ENCODE data around the gene BABAM1.
"Not testable (repeated sequence)": the region's sequence is repeated elsewhere in the genome, so short reads cannot be mapped to it uniquely, and the experiment has no call there.

BABAM1 gene

DNA sequence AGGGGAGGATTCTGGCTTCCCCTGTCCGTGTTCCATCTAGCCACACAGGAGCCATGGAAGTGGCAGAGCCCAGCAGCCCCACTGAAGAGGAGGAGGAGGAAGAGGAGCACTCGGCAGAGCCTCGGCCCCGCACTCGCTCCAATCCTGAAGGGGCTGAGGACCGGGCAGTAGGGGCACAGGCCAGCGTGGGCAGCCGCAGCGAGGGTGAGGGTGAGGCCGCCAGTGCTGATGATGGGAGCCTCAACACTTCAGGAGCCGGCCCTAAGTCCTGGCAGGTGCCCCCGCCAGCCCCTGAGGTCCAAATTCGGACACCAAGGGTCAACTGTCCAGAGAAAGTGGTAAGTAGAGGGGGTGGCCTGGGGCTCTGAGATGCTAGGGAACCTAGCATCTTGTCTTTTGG lies 1.5 kb downstream of the BABAM1 start:
- DNase-seq: no peak

GRCh38 chr19:17274892-17275291 lies 7.6 kb downstream of the BABAM1 start:
- DNase-seq: not testable (repeated sequence)

DNA sequence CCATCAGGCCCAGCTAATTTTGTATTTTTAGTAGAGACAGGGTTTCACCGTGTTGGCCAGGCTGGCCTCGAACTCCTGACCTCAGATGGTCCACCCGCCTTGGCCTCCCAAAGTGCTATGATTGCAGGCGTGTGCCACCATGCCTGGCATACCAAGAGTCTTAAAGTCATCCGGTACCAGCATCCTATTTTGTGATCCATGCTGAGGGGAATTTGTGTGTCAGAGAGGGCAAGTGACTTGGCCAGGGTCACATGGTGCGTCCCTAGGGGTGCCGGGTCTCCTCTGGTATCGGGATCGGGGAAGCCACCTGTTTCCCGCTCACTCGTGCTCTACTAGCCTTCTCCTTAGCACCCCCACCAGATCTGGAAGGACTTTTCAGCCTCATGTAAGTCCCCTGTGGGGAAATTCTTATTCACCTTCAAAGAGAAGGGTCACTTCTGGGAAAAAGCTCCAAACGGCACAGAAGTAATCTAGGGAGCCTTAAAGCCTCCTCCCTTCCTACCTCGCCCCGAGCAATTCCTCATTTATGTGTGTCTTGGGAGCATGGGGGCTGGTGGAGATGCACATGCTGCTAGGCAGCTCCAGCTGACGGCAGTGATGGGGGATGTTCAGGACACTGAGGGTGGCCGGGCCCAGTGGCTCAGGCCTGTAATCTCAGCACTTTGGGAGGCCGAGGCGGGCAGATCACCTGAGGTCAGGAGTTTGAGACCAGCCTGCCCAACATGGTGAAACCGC lies 8.4 kb downstream of the BABAM1 start:
- no peak for DNase-seq

DNA sequence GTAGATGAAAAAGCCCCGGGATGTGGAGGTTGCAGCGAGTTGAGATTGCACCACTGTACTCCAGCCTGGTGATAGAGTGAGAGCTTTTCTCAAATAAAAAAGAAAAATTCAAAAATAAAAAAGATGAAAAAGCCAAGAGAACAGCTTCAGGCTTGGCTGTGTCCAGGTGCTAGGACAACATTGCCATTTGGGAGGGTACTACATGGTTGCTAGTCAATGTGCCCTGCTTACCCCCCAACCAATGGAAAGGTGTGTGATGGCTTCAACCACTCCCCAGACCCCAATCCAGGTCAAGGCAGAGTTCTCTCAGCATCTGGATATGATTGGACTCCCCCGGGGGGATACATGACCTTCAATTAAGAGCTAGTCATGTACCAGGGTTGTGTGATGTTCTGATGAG lies 12.2 kb downstream of the BABAM1 start:
- DNase-seq: no peak

DNA sequence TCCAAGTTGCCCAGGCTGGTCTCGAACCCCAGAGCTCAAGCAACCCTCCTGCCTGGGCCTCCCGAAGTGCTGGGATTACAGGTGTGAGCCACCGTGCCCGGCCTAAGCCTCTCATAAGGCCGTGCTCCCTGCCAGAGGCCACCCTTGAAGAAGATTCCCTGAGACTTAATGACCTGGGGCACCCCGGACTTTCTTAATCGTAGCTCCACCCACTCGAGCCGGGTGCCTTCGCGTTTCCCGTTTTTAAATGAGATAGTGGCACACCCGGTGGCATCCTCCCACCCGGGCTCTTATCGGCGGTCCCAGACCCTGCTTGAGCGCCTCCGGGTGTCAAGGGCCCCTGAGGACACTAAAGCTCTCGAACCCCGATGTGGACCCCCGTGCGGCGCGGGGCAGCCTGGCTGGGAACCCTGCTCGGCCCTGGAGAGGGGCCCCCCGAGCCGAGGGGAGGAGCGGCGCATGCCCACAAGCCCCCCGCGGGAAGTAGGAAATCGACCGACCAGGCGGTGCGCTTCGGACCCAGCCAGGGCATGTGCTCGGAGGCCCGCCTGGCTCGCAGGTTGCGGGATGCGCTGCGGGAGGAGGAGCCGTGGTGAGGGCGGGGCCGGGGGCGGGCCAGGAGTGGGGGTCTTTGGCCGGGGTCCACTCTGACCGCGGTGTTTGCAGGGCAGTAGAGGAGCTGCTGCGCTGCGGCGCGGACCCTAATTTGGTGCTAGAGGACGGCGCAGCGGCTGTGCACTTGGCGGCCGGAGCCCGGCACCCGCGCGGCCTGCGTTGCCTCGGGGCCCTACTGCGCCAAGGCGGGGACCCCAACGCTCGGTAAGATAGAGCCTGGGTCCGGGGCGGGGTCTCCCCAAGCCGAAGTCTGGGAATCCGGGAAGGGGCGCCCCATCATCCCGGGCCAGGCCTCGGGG lies 14.4 kb downstream of the BABAM1 start, which contains the start of gene ANKLE1:
Gene ANKLE1 (plus strand): TSS at position 511 of the 914 bp plus-strand sequence. CDS start 20 bp downstream, at position 531.
- DNase-seq: peak in 11 of 56 donors; percentile 0 to 55 (median 12)

- peak in 48 of 56 donors; percentile 7 to 80 (median 40) for DNase-seq
Measured at GRCh38 chr19:17282488-17283125, 15.4 kb downstream of the BABAM1 start.

- DNase-seq: no peak
Measured at GRCh38 chr19:17283504-17283996, 16.3 kb downstream of the BABAM1 start.

DNA sequence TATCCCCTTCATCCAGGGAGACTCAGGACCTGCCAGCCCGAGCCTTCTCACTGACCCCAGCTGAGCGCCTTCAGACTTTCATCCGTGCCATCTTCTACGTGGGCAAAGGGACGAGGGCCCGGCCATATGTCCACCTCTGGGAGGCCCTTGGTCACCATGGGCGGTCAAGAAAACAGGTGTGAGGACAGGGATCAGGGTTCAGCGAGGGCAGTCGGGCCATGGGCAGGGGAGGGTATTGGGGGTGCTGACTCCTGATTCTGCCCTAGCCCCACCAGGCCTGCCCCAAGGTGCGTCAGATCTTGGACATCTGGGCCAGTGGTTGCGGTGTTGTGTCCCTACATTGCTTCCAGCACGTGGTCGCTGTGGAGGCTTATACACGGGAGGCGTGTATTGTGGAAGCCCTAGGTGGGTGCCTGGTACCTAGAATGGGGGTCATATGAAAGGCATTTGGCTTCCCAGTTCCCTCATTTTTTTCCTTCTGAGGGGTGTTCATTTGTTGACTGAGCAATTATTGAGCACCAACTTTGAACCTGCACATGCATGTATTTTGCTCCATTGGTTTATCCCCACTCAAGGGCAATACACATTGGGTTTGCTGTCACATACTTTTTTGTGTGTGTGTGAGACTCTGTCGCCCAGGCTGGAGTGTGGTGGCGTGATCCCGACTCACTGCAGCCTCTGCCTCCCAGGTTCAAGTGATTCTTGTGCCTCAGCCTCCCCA lies 18.3 kb downstream of the BABAM1 start:
- no peak for DNase-seq

- no peak for DNase-seq
Measured at GRCh38 chr19:17286263-17286662, 19.0 kb downstream of the BABAM1 start.

- no peak for DNase-seq
Measured at GRCh38 chr19:17286752-17287151, 19.5 kb downstream of the BABAM1 start.

GRCh38 chr19:17289489-17289888 lies 22.2 kb downstream of the BABAM1 start:
- DNase-seq: peak in 21 of 56 donors; percentile 1 to 46 (median 16)

- DNase-seq: peak in 24 of 56 donors; percentile 0 to 63 (median 14)
Measured at GRCh38 chr19:17292301-17293074, 25.2 kb downstream of the BABAM1 start.

DNA sequence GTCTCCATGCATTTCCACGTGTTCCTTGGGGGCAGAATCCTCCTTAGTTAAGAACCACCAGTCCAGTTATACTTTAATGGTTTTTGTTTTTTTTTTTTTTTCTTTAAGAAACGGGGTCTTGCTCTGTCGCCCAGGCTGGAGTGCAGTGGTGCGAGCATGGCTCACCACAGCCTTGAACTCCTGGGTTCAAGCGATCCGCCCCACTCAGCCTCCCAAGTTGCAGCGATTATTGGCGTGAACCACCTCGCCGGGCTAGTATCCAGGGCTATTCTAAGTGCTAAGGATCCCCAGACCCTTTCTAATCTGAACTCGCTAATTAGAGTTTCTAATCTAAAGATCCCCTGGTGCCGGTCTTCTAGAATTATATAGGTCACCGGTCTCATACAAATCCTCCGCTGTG lies 26.4 kb downstream of the BABAM1 start:
- DNase-seq: no peak

- DNase-seq: peak in 1 of 56 donors; percentile 32
Measured at GRCh38 chr19:17294051-17294891, 27.0 kb downstream of the BABAM1 start.

DNA sequence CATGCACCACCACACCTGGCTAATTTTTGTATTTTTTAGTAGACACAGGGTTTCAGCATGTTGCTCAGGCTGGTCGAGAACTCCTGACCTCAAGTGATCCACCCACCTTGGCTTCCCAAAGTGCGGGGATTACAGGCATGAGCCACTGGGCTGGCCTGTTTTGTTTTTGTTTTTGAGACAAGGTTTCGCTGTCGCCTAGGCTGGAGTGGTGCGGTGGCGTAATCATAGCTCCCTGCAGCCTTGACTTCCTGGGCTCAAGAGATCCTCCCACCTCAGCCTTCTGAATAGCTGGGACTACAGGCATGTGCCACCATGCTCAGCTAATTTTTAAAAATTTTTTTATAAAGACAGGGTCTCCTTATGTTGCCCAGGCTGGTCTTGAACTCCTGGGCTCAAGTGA lies 28.3 kb downstream of the BABAM1 start:
- not testable (repeated sequence) for DNase-seq

GRCh38 chr19:17296273-17296672 lies 29.0 kb downstream of the BABAM1 start:
- no peak for DNase-seq

DNA sequence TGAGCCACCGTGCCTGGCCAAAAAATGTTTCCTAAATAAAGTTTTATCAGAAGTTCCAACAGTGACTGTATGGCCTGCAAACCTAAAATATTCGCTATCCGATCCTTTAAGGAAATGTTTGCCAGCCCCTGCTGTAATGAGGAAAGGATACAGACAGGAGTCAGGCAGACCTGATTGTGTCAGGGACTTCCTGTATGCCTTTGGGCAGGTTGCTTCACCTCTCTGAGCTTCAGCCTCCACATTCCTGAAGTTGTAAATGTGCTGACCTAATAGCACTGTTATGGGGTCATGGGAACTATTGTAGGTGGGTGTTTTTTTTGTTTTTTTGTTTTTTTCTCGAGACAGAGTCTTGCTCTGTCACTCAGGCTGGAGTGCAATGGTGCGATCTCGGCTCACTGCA lies 29.7 kb downstream of the BABAM1 start:
- DNase-seq: no peak

GRCh38 chr19:17300992-17301619 lies 33.9 kb downstream of the BABAM1 start:
- DNase-seq: no peak
